Effector CD8-positive, alpha-beta T cell (primary cell): ENCODE measurements around the gene TNNC1.

Experiments
- DNase-seq: peaks from one replicate; lab custom pipeline; 2025; lab: John Stamatoyannopoulos, UW

Gene TNNC1

DNA sequence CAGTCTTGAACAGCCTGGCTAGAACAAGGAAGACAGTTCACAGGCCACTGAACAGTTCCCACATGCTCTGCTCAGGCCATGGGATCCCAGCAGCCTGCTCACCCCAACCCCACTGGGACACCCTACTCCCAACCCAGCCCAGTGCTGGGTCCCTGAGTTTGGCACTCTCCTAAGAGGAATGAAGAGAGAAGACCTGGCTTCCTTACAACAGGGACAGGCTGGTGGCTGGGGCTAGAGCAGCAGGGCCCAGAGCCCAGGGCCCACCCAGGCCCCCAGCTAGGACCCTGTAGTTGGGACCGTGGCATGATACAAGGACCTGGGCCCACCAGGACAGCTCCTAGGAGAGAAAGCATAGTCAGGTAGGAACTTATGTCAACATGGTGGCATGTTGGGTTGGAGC lies 52.3 kb downstream of the TNNC1 start:
- no peak for DNase-seq
